Measurements from ENCODE around the gene TNFRSF19. TPM values are rescaled to one million over a fixed set of nuclear protein-coding genes. Genes with fewer than 3 reads are reported as not detected.

Gene TNFRSF19
- total RNA-seq, 2 donors from 2014 or later: 0.28 TPM; not detected in 1

- Mint-ChIP-seq H3K36me3 (ENCODE audit: low read depth) (no peaks in the 10 kb centered on the region), H3K9me3 (no peaks in the 10 kb centered on the region), H3K4me3 (no peak overlapping the region), H3K4me1 (peaks cover 4% of the 10 kb centered on the region), H3K27ac (no peak overlapping the region), H3K27me3 (peaks cover 26% of the 10 kb centered on the region)
- ATAC-seq (replicated peaks): no peak
Measured at GRCh38 chr13:23608701-23609413, 38.6 kb downstream of the TNFRSF19 start.

DNA sequence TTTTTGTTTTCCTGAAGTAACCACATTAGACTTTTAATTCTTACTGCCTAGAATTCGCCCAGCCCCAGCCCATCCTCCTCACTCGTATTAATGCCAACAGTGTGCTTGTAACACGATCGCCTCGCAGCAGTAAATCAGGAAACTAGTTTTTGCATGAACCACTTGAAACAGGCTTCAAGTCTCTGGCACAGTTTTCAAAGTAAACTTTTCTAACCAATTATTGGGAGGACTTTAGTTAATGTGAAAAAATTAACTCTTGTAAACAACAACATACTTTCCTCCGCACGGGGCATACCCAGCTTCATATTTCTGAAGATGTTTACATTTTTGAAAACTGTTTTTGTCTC is 39.2 kb downstream of the TNFRSF19 start:
- H3K27ac Mint-ChIP-seq: no peak overlapping the region
- peaks cover 26% of the 10 kb centered on the region for H3K27me3 Mint-ChIP-seq
- H3K9me3 Mint-ChIP-seq: no peaks in the 10 kb centered on the region

GRCh38 chr13:23609874-23610576 is 39.8 kb downstream of the TNFRSF19 start:
- Mint-ChIP-seq H3K36me3 (ENCODE audit: low read depth) (no peaks in the 10 kb centered on the region), H3K9me3 (no peaks in the 10 kb centered on the region), H3K27ac (no peak overlapping the region), H3K4me1 (peaks cover 4% of the 10 kb centered on the region), H3K27me3 (peaks cover 24% of the 10 kb centered on the region), H3K4me3 (no peak overlapping the region)
- no peak for ATAC-seq (replicated peaks)

More for the DNA sequence above, 39.2 kb downstream of the TNFRSF19 start:
- ATAC-seq (replicated peaks): no peak
- no peaks in the 10 kb centered on the region for H3K36me3 Mint-ChIP-seq (ENCODE audit: low read depth)
- no peak overlapping the region for H3K4me3 Mint-ChIP-seq
- H3K4me1 Mint-ChIP-seq: peaks cover 4% of the 10 kb centered on the region

GRCh38 chr13:23610966-23611491 is 40.8 kb downstream of the TNFRSF19 start:
- H3K4me1 Mint-ChIP-seq: peaks cover 4% of the 10 kb centered on the region
- H3K9me3 Mint-ChIP-seq: no peaks in the 10 kb centered on the region
- no peak for ATAC-seq (replicated peaks)
- peaks cover 24% of the 10 kb centered on the region for H3K27me3 Mint-ChIP-seq
- H3K36me3 Mint-ChIP-seq (ENCODE audit: low read depth): no peaks in the 10 kb centered on the region
- H3K27ac Mint-ChIP-seq: no peak overlapping the region
- H3K4me3 Mint-ChIP-seq: no peak overlapping the region

DNA sequence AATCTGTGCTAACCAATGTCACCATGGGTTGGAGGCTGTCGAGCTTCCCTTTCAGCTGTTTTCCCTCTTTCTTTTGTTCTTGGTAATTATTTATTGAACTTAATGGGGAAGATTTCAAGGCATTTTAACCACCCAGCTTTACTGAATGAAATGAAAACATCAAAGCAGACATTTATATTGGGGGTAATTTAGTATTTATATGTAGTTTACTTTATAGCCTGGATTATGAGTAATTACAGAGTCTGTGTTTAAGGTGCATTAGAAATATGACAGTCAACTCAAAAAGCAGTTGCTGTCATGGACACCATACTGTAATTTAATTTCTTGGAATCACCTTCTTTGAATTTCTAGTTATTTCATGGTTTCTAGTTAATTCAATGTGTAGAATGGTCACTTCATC is 42.0 kb downstream of the TNFRSF19 start:
- Mint-ChIP-seq H3K4me3 (no peak overlapping the region), H3K27ac (no peak overlapping the region), H3K4me1 (peaks cover 4% of the 10 kb centered on the region), H3K27me3 (peaks cover 24% of the 10 kb centered on the region), H3K9me3 (no peaks in the 10 kb centered on the region), H3K36me3 (ENCODE audit: low read depth) (no peaks in the 10 kb centered on the region)
- no peak for ATAC-seq (replicated peaks)

- no peak for ATAC-seq (replicated peaks)
- H3K27ac Mint-ChIP-seq: no peak overlapping the region
- peaks cover 4% of the 10 kb centered on the region for H3K4me1 Mint-ChIP-seq
- H3K9me3 Mint-ChIP-seq: no peaks in the 10 kb centered on the region
- H3K4me3 Mint-ChIP-seq: no peak overlapping the region
- H3K36me3 Mint-ChIP-seq (ENCODE audit: low read depth): no peaks in the 10 kb centered on the region
- H3K27me3 Mint-ChIP-seq: peaks cover 29% of the 10 kb centered on the region
Measured at GRCh38 chr13:23612731-23613130, 42.5 kb downstream of the TNFRSF19 start.

- Mint-ChIP-seq H3K4me1 (peaks cover 4% of the 10 kb centered on the region), H3K9me3 (no peaks in the 10 kb centered on the region), H3K27ac (no peak overlapping the region), H3K27me3 (peaks cover 29% of the 10 kb centered on the region), H3K36me3 (ENCODE audit: low read depth) (no peaks in the 10 kb centered on the region), H3K4me3 (no peak overlapping the region)
- ATAC-seq (replicated peaks): no peak
Measured at GRCh38 chr13:23613596-23613995, 43.4 kb downstream of the TNFRSF19 start.

DNA sequence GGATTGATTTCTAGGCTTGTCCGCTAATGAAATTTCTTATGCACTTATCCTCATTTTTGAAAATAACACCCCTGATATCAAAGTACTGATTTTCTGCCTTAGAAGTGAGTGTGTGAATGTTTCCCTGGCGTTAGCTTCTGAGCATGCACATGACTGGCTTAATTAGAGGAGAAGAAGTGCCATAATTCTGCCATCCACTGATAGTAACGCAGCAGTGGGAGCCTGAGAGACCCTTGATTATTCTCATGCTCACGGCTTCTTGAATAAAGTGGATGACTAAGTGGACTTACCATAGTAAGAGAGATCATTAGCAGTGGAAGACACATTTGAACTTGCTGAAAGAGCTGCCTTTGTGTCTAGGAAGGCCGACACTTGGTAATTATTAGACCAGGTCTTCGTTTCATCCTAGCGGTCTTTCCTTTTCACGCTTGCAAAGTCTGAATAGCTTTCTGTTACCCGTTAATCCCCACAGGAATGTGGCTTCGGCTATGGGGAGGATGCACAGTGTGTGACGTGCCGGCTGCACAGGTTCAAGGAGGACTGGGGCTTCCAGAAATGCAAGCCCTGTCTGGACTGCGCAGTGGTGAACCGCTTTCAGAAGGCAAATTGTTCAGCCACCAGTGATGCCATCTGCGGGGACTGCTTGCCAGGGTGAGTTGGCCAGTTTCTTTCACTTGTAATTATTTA is 45.3 kb downstream of the TNFRSF19 start:
- ATAC-seq (replicated peaks): no peak
- Mint-ChIP-seq H3K27ac (no peak overlapping the region), H3K4me1 (no peaks in the 10 kb centered on the region), H3K4me3 (no peak overlapping the region), H3K27me3 (peaks cover 25% of the 10 kb centered on the region), H3K36me3 (ENCODE audit: low read depth) (no peaks in the 10 kb centered on the region), H3K9me3 (no peaks in the 10 kb centered on the region)

DNA sequence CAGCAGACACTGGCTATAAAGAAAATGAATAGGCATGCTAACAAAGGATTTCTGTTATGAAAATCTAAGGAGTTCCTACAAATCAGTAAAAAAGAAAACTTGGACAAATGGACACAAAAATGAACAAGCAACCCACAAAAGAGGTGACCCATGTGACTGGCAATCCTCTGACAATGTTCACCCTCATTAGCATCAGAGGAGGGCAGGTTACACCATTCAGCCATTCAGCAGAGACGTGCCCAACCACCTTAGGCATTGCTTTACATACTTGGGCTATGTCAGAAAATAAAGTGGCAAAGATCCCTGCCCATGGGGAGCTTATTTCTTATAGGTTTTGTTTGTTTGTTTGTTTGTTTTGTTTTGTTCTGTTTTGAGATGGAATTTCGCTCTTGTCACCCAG is 46.0 kb downstream of the TNFRSF19 start:
- Mint-ChIP-seq H3K27ac (no peak overlapping the region), H3K27me3 (peaks cover 21% of the 10 kb centered on the region), H3K4me1 (no peaks in the 10 kb centered on the region), H3K4me3 (no peak overlapping the region), H3K36me3 (ENCODE audit: low read depth) (no peaks in the 10 kb centered on the region), H3K9me3 (no peaks in the 10 kb centered on the region)
- no peak for ATAC-seq (replicated peaks)

DNA sequence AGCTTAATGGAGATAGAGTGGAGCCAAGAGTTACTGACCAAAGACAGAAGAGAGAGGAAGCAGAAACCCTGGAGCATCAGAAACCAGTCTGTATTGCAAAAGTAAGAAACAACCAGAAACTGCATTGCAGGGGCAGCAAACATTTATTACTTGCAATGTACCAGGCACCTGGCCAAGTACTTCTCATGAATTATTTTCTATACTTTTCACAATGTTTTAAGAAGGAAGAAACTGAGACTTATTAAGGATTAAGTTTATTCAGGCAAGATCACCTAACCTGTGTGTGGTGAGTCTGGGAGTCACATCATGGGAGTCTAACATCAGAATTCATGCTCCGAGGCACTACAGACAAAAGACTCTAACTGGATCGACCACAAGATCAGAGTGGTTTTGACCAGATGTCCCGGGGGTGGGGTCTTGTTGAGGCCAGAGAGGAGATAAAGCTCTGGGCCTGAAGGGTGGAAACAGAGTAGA is 47.4 kb downstream of the TNFRSF19 start:
- Mint-ChIP-seq H3K4me1 (no peaks in the 10 kb centered on the region), H3K27me3 (peaks cover 18% of the 10 kb centered on the region), H3K9me3 (no peaks in the 10 kb centered on the region), H3K4me3 (no peak overlapping the region), H3K27ac (no peak overlapping the region), H3K36me3 (ENCODE audit: low read depth) (no peaks in the 10 kb centered on the region)
- ATAC-seq (replicated peaks): no peak

DNA sequence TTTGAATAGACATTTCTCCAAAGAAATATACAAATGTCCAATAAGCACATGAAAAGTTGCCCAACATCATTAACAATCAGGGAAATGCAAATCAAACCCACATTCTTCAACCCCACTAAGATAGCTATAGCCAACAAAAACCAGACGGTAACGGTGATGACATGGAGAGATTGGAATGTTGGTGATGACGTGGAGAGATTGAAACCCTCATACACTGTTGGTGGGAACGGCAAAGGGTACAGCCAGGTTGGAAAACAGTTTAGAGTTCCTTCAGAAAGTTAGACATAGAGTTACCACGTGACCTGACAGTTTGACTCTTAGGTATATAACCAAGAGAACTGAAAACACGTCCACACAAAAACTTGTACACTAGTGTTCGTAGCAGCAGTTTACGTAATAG is 48.1 kb downstream of the TNFRSF19 start:
- Mint-ChIP-seq H3K4me1 (no peaks in the 10 kb centered on the region), H3K36me3 (ENCODE audit: low read depth) (no peaks in the 10 kb centered on the region), H3K9me3 (no peaks in the 10 kb centered on the region), H3K27me3 (peaks cover 17% of the 10 kb centered on the region), H3K27ac (no peak overlapping the region), H3K4me3 (no peak overlapping the region)
- no peak for ATAC-seq (replicated peaks)

DNA sequence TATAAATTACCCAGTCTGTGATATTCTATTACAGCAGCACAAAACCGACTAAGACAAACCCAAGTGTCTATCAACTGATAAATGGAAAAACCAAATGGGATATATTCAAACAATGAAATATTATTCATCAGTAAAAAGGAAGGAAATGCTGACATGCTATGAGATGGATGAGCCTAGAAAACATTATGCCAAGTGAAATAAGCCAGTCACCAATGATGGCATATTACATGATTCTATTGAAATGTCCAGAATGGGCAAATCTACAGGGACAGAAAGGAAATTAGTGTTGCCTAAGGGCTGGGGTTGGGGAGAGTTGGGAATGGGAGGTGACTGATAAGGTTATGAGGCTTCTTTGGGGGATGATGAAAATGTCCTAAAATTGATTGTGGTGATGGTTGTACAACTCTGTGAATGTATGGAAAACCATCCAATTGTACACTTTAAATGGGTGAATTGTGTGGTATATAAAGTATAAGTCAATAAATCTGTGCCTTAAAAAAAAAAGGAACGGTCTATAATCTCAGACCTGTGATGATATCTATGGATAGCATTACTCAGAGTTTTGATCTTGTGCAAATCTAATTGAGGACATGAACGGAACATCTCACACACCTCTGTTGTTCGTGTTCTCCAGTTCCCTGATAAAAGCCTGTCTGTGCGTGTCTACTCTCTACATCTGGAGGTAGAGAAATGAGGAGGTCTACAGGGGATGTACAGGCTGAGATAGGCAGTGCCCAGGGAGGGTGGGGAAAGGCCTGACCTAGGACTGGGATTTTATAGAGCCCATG is 49.0 kb downstream of the TNFRSF19 start:
- Mint-ChIP-seq H3K4me1 (no peaks in the 10 kb centered on the region), H3K36me3 (ENCODE audit: low read depth) (no peaks in the 10 kb centered on the region), H3K27ac (no peak overlapping the region), H3K4me3 (no peak overlapping the region), H3K9me3 (no peaks in the 10 kb centered on the region), H3K27me3 (peaks cover 8% of the 10 kb centered on the region)
- ATAC-seq (replicated peaks): no peak

GRCh38 chr13:23620211-23620610 is 50.0 kb downstream of the TNFRSF19 start:
- Mint-ChIP-seq H3K4me3 (no peak overlapping the region), H3K27me3 (peaks cover 8% of the 10 kb centered on the region), H3K9me3 (no peaks in the 10 kb centered on the region), H3K36me3 (ENCODE audit: low read depth) (no peaks in the 10 kb centered on the region), H3K4me1 (no peaks in the 10 kb centered on the region), H3K27ac (no peak overlapping the region)
- no peak for ATAC-seq (replicated peaks)
